Epithelial cell of esophagus (primary cell): ENCODE measurements around the gene WDR87.

Experiments
- DNase-seq: peaks from one replicate; pipeline ENCODE4 v3.0.0; 2010; ENCODE audit warnings: low read depth
- H3K4me3 ChIP-seq: 2 replicates; pipeline ENCODE4 v1.5.1; 2011; ENCODE audit warnings: mild to moderate bottlenecking, low read length, control low read depth
- TF ChIP-seq, protein P1 (sequence below): IDR thresholded peaks from 2 replicates; pipeline ENCODE4 v1.5.1; 2011; ENCODE audit warnings: low read depth, mild to moderate bottlenecking, low read length, control low read depth, inconsistent platforms; ENCODE audit not compliant: insufficient read depth; ENCODE audit errors: missing control alignments

The WDR87 gene

DNA sequence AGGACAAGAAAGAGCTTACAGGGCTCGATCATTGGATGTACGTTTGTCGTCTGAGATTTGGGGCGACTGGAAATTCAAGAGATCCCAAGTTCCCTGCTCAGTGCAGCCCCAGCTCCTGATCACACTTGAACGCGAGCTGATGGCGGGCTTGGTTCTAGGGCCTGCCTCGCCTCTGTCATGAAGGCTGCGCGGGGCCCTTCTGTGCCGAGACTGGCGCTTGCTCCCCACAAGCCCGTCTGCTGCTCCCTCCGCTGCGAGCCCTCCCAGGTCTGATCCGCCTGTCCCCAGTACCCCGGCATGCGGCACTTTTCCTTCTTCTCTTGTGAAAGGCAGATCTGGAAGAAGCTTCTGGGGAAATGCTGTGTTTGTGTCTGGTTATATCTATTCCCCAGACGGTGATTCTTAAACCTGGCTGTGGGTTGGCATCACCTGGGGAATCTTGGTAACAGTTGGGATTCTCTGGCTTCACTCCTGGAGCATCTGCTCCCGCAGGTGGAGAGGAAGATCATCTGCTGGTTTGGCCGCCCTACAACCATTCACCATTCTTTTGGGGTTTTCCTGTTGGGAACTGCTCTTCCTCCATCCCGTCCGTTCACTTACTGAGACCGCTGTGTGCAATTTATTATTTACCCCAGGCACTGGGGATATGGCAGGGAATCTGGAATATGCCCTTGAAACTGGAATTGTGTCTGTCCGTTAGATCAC lies 44.2 kb upstream of the WDR87 start:
- no peak overlapping the region for H3K4me3 ChIP-seq
- TF ChIP-seq, protein P1, sequence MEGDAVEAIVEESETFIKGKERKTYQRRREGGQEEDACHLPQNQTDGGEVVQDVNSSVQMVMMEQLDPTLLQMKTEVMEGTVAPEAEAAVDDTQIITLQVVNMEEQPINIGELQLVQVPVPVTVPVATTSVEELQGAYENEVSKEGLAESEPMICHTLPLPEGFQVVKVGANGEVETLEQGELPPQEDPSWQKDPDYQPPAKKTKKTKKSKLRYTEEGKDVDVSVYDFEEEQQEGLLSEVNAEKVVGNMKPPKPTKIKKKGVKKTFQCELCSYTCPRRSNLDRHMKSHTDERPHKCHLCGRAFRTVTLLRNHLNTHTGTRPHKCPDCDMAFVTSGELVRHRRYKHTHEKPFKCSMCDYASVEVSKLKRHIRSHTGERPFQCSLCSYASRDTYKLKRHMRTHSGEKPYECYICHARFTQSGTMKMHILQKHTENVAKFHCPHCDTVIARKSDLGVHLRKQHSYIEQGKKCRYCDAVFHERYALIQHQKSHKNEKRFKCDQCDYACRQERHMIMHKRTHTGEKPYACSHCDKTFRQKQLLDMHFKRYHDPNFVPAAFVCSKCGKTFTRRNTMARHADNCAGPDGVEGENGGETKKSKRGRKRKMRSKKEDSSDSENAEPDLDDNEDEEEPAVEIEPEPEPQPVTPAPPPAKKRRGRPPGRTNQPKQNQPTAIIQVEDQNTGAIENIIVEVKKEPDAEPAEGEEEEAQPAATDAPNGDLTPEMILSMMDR = no peak
- no peak for DNase-seq

DNA sequence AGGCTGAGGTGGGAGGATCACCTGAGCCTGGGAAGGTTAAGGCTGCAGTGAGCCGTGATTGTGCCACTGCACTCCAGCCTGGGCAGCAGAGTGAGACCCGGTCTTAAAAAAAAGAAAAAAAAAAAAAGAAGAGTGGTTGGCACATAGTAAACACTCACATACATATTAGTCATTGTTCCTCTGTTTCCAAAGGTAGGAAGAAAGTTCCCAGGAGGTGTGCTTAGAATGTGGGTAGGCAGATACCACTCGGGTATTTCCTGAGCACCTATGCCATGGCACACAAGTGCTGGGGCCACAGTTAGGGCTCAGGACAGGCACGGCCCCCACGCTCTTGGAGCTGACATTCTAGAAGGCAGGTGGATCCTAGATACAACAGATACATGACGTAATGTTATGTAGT lies 42.0 kb upstream of the WDR87 start:
- H3K4me3 ChIP-seq = no peak overlapping the region
- TF ChIP-seq, protein P1 = no peak
- DNase-seq = peak; percentile 60

DNA sequence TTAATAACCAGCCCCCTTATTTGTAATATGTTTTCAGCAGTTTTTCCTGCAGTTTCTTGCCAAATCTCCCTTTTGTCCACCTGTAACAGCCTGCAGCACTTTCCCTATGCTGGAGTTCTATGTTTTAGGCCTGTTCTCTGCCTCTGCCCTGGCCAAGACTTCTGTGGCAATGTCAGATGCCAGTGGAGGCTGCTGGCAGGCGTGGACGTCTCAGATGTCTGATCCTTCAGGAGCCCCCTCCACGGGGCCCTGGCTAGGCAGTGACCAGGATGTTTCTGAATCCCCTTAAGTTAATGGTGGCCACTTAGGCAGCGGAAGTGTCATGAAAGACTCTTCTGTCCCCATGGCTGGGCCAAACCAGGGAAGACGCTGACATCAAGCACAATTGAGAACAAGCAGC lies 41.4 kb upstream of the WDR87 start:
- H3K4me3 ChIP-seq = no peak overlapping the region
- TF ChIP-seq, protein P1 = no peak
- DNase-seq = no peak

DNA sequence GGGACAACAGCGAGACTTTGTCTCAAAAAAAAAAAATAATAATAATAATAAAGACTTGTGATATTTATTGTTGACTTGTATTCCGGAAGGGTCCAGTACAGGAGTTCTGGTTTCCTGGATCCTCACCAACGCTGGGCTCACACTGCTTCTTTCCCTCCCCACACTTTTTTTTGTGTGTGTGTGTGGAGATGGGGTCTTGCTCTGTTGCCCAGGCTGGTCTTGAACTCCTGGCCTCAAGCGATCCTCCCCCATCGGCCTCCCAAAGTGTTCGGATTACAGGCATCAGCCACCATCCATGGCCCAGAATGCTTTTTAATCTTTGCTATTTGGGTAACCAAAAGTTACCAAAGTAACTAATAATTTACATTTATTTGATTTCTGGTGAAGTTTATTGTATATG lies 39.7 kb upstream of the WDR87 start:
- DNase-seq = no peak
- TF ChIP-seq, protein P1 = no peak
- no peak overlapping the region for H3K4me3 ChIP-seq

DNA sequence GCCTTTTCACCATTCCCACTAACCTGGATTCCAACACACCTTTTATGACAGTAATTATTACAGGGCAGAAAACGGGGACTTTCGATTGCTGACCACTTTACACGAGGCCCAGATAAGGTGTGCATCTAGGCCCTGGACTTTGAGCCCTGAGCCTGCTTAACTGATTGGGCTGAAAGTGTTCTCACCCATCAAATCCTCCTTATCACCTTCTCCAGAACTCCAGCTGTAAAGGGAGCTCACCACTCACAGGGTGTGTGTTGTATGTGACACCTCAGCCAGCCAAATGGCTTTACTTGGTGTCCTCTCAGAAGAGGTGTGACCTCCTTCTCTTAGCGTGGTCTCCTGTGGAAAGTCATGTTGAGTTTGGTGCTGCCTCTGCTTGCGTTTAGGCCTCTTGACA lies 37.1 kb upstream of the WDR87 start:
- TF ChIP-seq, protein P1 = no peak
- no peak overlapping the region for H3K4me3 ChIP-seq
- no peak for DNase-seq

DNA sequence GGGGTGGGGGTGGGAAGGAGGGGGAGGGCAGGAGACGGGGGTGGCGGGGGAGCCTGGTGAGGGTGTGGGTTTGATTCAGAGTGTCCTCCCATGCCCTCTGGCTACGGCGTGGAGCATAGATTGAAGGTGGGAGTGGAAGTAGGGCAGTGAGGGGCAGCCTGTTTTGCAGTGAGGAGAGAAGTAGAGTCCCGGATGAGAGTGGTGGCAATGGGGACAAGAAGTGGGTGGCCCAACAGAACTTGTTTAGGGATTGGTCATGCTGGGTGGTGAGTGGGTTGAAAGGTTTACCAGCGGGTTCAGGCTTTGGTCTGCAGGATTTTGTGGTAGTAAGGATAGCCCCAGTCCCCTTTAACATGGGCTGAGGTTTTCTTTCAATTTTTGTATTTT lies 36.1 kb upstream of the WDR87 start:
- no peak for DNase-seq
- no peak overlapping the region for H3K4me3 ChIP-seq
- TF ChIP-seq, protein P1 = no peak
